DOHH2 (cell line): ENCODE data around the gene MUC13.

Experiments used
- H3F3A ChIP-seq: fragments of 200-600 bp; sonication (generic), shearing (Covaris generic); 2 replicates; pipeline ENCODE4 v1.6.0; 2016; ENCODE audit warnings: antibody characterized with exemption, mild to moderate bottlenecking; ENCODE audit not compliant: control insufficient read depth, insufficient read depth
- H3K27ac ChIP-seq: fragments of 200-600 bp; sonication (generic); 2 replicates; pipeline ENCODE4 v1.5.1; 2014; ENCODE audit warnings: low read depth, mild to moderate bottlenecking, low read length, moderate library complexity
- H3K27me3 ChIP-seq: fragments of 200-600 bp; sonication (generic); 2 replicates; pipeline ENCODE4 v1.6.1; 2014; ENCODE audit warnings: mild to moderate bottlenecking, low read length, mixed read lengths; ENCODE audit not compliant: control insufficient read depth
- H3K36me3 ChIP-seq: fragments of 200-600 bp; sonication (generic); 2 replicates; pipeline ENCODE4 v1.6.1; 2014; ENCODE audit warnings: mild to moderate bottlenecking, low read length, moderate library complexity, mixed read lengths; ENCODE audit not compliant: control insufficient read depth
- H3K4me1 ChIP-seq: fragments of 200-600 bp; sonication (generic); 2 replicates; pipeline ENCODE4 v1.6.1; 2014; ENCODE audit warnings: mild to moderate bottlenecking, low read length, mixed read lengths; ENCODE audit not compliant: control insufficient read depth
- H3K4me2 ChIP-seq: fragments of 200-600 bp; sonication (generic); 2 replicates; pipeline ENCODE4 v1.6.0; 2014; ENCODE audit warnings: mild to moderate bottlenecking, low read length, moderate library complexity
- H3K4me3 ChIP-seq: fragments of 200-600 bp; sonication (generic); 2 replicates; pipeline ENCODE4 v1.5.1; 2014; ENCODE audit warnings: mild to moderate bottlenecking, low read length, mixed read lengths
- H3K79me2 ChIP-seq: fragments of 200-600 bp; sonication (generic); 2 replicates; pipeline ENCODE4 v1.6.1; 2014; ENCODE audit warnings: mild to moderate bottlenecking, low read length, mixed read lengths; ENCODE audit not compliant: control insufficient read depth
- H3K9me2 ChIP-seq: fragments of 200-600 bp; sonication (generic); replicated peaks from 2 replicates; pipeline ENCODE4 v1.6.1; 2014; ENCODE audit warnings: mild to moderate bottlenecking, low read length, mixed read lengths; ENCODE audit not compliant: control insufficient read depth
- H3K9me3 ChIP-seq: fragments of 200-600 bp; sonication (generic); 2 replicates; pipeline ENCODE4 v1.6.1; 2014; ENCODE audit warnings: antibody characterized with exemption, low read length, mixed read lengths; ENCODE audit not compliant: control insufficient read depth, insufficient read depth
- H4K20me1 ChIP-seq: fragments of 200-600 bp; sonication (generic); 2 replicates; pipeline ENCODE4 v1.6.0; 2014; ENCODE audit warnings: low read depth, mild to moderate bottlenecking, antibody characterized with exemption, low read length, moderate library complexity; ENCODE audit not compliant: control insufficient read depth, insufficient read depth
- CTCF ChIP-seq: fragments of 200-600 bp; sonication (generic); IDR thresholded peaks from one replicate; pipeline ENCODE4 v1.5.1; 2014; ENCODE audit warnings: antibody characterized with exemption, mild to moderate bottlenecking, low read depth, low read length; ENCODE audit not compliant: poor library complexity, severe bottlenecking
- EZH2phosphoT487 ChIP-seq: fragments of 200-600 bp; sonication (generic); IDR thresholded peaks from 2 replicates; pipeline ENCODE4 v1.6.1; 2017; ENCODE audit warnings: borderline replicate concordance, mild to moderate bottlenecking, antibody characterized with exemption, low read length, moderate library complexity, mixed read lengths

Gene MUC13

GRCh38 chr3:124916837-124917409 is 17.6 kb downstream of the MUC13 start:
- H3K36me3 ChIP-seq = no peaks in the 10 kb centered on the region
- no peak overlapping the region for H3K4me3 ChIP-seq
- H4K20me1 ChIP-seq = no peaks in the 10 kb centered on the region
- no peaks in the 10 kb centered on the region for H3K9me3 ChIP-seq
- TF ChIP-seq CTCF (no peak), EZH2phosphoT487 (no peak)
- no peaks in the 10 kb centered on the region for H3K4me1 ChIP-seq
- H3K4me2 ChIP-seq = no peak overlapping the region
- H3K27ac ChIP-seq = no peak overlapping the region
- no peaks in the 10 kb centered on the region for H3F3A ChIP-seq
- no peaks in the 10 kb centered on the region for H3K9me2 ChIP-seq
- peaks cover 20% of the 10 kb centered on the region for H3K27me3 ChIP-seq
- no peaks in the 10 kb centered on the region for H3K79me2 ChIP-seq

- no peaks in the 10 kb centered on the region for H3K36me3 ChIP-seq
- H3K79me2 ChIP-seq = no peaks in the 10 kb centered on the region
- H4K20me1 ChIP-seq = no peaks in the 10 kb centered on the region
- H3F3A ChIP-seq = no peaks in the 10 kb centered on the region
- H3K4me2 ChIP-seq = no peak overlapping the region
- TF ChIP-seq CTCF = no peak
- no peak for TF ChIP-seq EZH2phosphoT487
- no peaks in the 10 kb centered on the region for H3K4me1 ChIP-seq
- H3K27me3 ChIP-seq = peaks cover 18% of the 10 kb centered on the region
- H3K9me3 ChIP-seq = no peaks in the 10 kb centered on the region
- H3K4me3 ChIP-seq = no peak overlapping the region
- no peaks in the 10 kb centered on the region for H3K9me2 ChIP-seq
- H3K27ac ChIP-seq = no peak overlapping the region
Measured at GRCh38 chr3:124915254-124915653, 19.3 kb downstream of the MUC13 start.

DNA sequence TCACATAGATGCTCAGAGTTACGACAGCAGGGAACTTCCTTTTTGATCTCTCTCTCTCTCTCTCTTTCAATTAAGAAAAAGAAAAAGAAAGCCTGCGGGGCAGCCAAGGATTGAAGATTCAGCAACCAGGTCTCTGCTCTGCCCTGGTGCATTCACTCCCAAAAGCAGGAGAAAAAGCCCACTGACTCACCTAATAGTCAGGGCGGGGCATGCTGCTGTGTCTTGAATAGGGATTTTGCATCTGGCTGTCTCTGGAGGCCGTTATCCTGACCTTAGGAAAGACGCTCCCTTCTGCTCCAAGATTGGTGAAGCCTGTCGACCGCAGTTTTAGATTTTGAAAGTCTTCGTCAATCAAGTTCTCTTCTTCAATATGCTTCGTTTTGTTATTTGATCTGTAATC is 26.6 kb downstream of the MUC13 start:
- Histone ChIP-seq H3K27ac (no peak overlapping the region), H3K9me2 (no peaks in the 10 kb centered on the region), H3K4me2 (no peak overlapping the region), H3K4me1 (no peaks in the 10 kb centered on the region), H4K20me1 (no peaks in the 10 kb centered on the region), H3K4me3 (no peak overlapping the region), H3K36me3 (no peaks in the 10 kb centered on the region), H3K79me2 (no peaks in the 10 kb centered on the region), H3K27me3 (peaks cover 6% of the 10 kb centered on the region; the same call in 1 of the 2 replicates), H3F3A (no peaks in the 10 kb centered on the region), H3K9me3 (no peaks in the 10 kb centered on the region)
- no peak for TF ChIP-seq CTCF
